ENCODE data around the gene TBC1D22A.

- TF ChIP-seq CTCF (IDR thresholded peaks at IDR 0.05) (no peak), YY1 (IDR thresholded peaks at IDR 0.05; ENCODE audit: low read depth) (no peak), RXRA (IDR thresholded peaks at IDR 0.05; ENCODE audit: borderline replicate concordance, low read depth) (no peak), REST (IDR thresholded peaks at IDR 0.05; ENCODE audit: low read depth, low read length) (no peak), RCOR1 (IDR thresholded peaks at IDR 0.05; ENCODE audit: low read length) (no peak), RAD21 (IDR thresholded peaks at IDR 0.05; ENCODE audit: low read length) (no peak), POLR2AphosphoS5 (IDR thresholded peaks at IDR 0.05; ENCODE audit: low read depth, low read length) (no peak), EP300 (IDR thresholded peaks at IDR 0.05; ENCODE audit: borderline replicate concordance in 1 of 2, low read depth in 1 of 2, low read length in 1 of 2) (no peak), PBX3 (IDR thresholded peaks at IDR 0.05) (no peak), JUND (IDR thresholded peaks at IDR 0.05) (no peak), SMC3 (IDR thresholded peaks at IDR 0.05; ENCODE audit: low read depth, low read length) (no peak)
These were observed 18.8 kb downstream of the TBC1D22A start for GRCh38 chr22:46781291-46781690.
